HCT116 (cell line): ENCODE measurements around the gene NRXN2. TPM values are rescaled to one million over a fixed set of nuclear protein-coding genes. Genes with fewer than 3 reads are reported as not detected.

Experiments
- ATAC-seq: fragments of 200-7000 bp; cut with Tn5 transposase; 2 replicates; pipeline ENCODE4 v1.9.1; 2020; ENCODE audit warnings: mild to moderate bottlenecking, moderate library complexity
- BruUV-seq: library from RNA; stranded (reverse); fragments of 400-500 nt; replicated peaks from 2 replicates; lab custom pipeline; 2021; lab: Mats Ljungman, UMichigan
- CTCF ChIA-PET: fragments of 300-600 bp; sonication (Branson Sonifier 250); formaldehyde crosslinking; loops from one replicate; lab custom pipeline; 2021; ENCODE audit warnings: antibody characterized with exemption; lab: Charles Lee
- POLR2A ChIA-PET: fragments of 300-600, 350-600 bp; sonication (Branson Sonifier 250); formaldehyde crosslinking; loops from one replicate; lab custom pipeline; 2021; ENCODE audit warnings: antibody characterized with exemption; lab: Charles Lee
- RAD21 ChIA-PET, 2 experiments: fragments of 300-600 bp; sonication (Branson Sonifier 250); formaldehyde crosslinking; loops; one replicate each; lab custom pipeline; 2023; ENCODE audit warnings: low total read pairs in 2 of 2; ENCODE audit not compliant: uncharacterized antibody in 2 of 2, unreplicated experiment in 2 of 2, low non-redundant PET in 1 of 2; lab: Charles Lee
- DNase-seq: peaks from one replicate; pipeline ENCODE4 v3.0.0-alpha.2; 2010; ENCODE audit warnings: low read depth, low spot score
- H2AFZ ChIP-seq: fragments of 200-600 bp; shearing (Covaris generic), sonication (generic); 2 replicates; pipeline ENCODE4 v1.6.1; 2017; ENCODE audit warnings: low read depth, mixed run types, mixed read lengths, antibody characterized with exemption, low read length; ENCODE audit not compliant: poor library complexity, severe bottlenecking
- H3K27ac ChIP-seq: 2 replicates; pipeline ENCODE4 v1.5.1; 2012; ENCODE audit warnings: low read depth, low read length
- H3K27me3 ChIP-seq: fragments of 200-600 bp; sonication (generic); 2 replicates; pipeline ENCODE4 v1.6.1; 2016; ENCODE audit warnings: mixed run types, low read length, mixed read lengths; ENCODE audit not compliant: insufficient read depth
- H3K36me3 ChIP-seq, 2 experiments: fragments of 200-500 bp in 1 of 2; fragments of 200-600 bp in 1 of 2; sonication (Bioruptor generic) in 1 of 2; sonication (generic) in 1 of 2; 2 replicates each; pipeline versions ENCODE4 v1.5.1 to v1.6.1; 2014 to 2016; ENCODE audit warnings: low read length in 2 of 2, inconsistent platforms in 1 of 2, mixed read lengths in 1 of 2, mixed run types in 1 of 2; ENCODE audit not compliant: insufficient read depth in 2 of 2, control insufficient read depth in 1 of 2
- H3K4me1 ChIP-seq, 2 experiments: fragments of 200-600 bp in 1 of 2; sonication (generic) in 1 of 2; 2 replicates each; pipeline versions ENCODE4 v1.5.1 to v1.6.1; 2012 to 2017; ENCODE audit warnings: low read length in 2 of 2, inconsistent platforms in 1 of 2, mild to moderate bottlenecking in 1 of 2, mixed read lengths in 1 of 2, mixed run types in 1 of 2, moderate library complexity in 1 of 2; ENCODE audit not compliant: insufficient read depth in 2 of 2, control insufficient read depth in 1 of 2
- H3K4me2 ChIP-seq: fragments of 200-600 bp; sonication (generic); 2 replicates; pipeline ENCODE4 v1.6.1; 2017; ENCODE audit warnings: mixed run types, low read length, mixed read lengths
- H3K4me3 ChIP-seq, 2 experiments: fragments of 200-600 bp in 1 of 2; sonication (generic) in 1 of 2; replicated peaks in 1 of 2; 2 replicates each; pipeline ENCODE4 v1.5.1; 2011 to 2016; ENCODE audit warnings: low read length in 2 of 2, control low read depth in 1 of 2, low read depth in 1 of 2, mild to moderate bottlenecking in 1 of 2, mixed read lengths in 1 of 2, mixed run types in 1 of 2
- H3K79me2 ChIP-seq: fragments of 200-600 bp; sonication (generic); 2 replicates; pipeline ENCODE4 v1.6.1; 2017; ENCODE audit warnings: mild to moderate bottlenecking, mixed run types, low read length, moderate library complexity, mixed read lengths; ENCODE audit not compliant: insufficient read depth
- H3K9ac ChIP-seq: fragments of 200-600 bp; sonication (generic); 2 replicates; pipeline ENCODE4 v1.6.1; 2016; ENCODE audit warnings: low read length, mixed read lengths
- H3K9me2 ChIP-seq: fragments of 200-600 bp; sonication (generic), shearing (Covaris generic); 2 replicates; pipeline ENCODE4 v1.6.1; 2017; ENCODE audit warnings: mixed run types, mild to moderate bottlenecking, moderate library complexity; ENCODE audit not compliant: insufficient read depth
- H3K9me3 ChIP-seq, 2 experiments: fragments of 200-500 bp in 1 of 2; fragments of 200-600 bp in 1 of 2; sonication (Bioruptor generic) in 1 of 2; sonication (generic) in 1 of 2; 2 replicates each; pipeline ENCODE4 v1.6.1; 2014 to 2017; ENCODE audit warnings: low read length in 2 of 2, mixed read lengths in 2 of 2, inconsistent platforms in 1 of 2, low read depth in 1 of 2, mild to moderate bottlenecking in 1 of 2, mixed run types in 1 of 2, moderate library complexity in 1 of 2; ENCODE audit not compliant: control insufficient read depth in 1 of 2, insufficient read depth in 1 of 2
- H4K20me1 ChIP-seq: fragments of 200-600 bp; sonication (generic), shearing (Covaris generic); 2 replicates; pipeline ENCODE4 v1.6.1; 2017; ENCODE audit warnings: mixed run types, mild to moderate bottlenecking, moderate library complexity; ENCODE audit not compliant: insufficient read depth
- CBX3 ChIP-seq: IDR thresholded peaks from 2 replicates; pipeline ENCODE4 v1.6.1; 2012; ENCODE audit warnings: low read depth
- ELF1 ChIP-seq: IDR thresholded peaks from 2 replicates; pipeline ENCODE4 v1.6.1; 2012; ENCODE audit warnings: low read depth, borderline replicate concordance
- EZH2phosphoT487 ChIP-seq: fragments of 200-600 bp; IDR thresholded peaks from 2 replicates; pipeline ENCODE4 v1.6.1; 2018; ENCODE audit warnings: antibody characterized with exemption, borderline replicate concordance
- FOSL1 ChIP-seq: IDR thresholded peaks from 2 replicates; pipeline ENCODE4 v1.6.1; 2012; ENCODE audit warnings: low read depth
- POLR2A ChIP-seq: IDR thresholded peaks from 2 replicates; pipeline ENCODE4 v1.7.0; 2011; ENCODE audit warnings: borderline replicate concordance; ENCODE audit not compliant: insufficient read depth, insufficient read length; ENCODE audit errors: extremely low read depth
- RAD21 ChIP-seq: IDR thresholded peaks from 2 replicates; pipeline ENCODE4 v1.6.1; 2012; ENCODE audit warnings: low read depth, mild to moderate bottlenecking
- SIN3A ChIP-seq: IDR thresholded peaks from 2 replicates; pipeline ENCODE4 v1.6.1; 2012; ENCODE audit warnings: low read depth
- SP1 ChIP-seq: IDR thresholded peaks from 2 replicates; pipeline ENCODE4 v1.6.1; 2012; ENCODE audit warnings: low read depth
- SRF ChIP-seq: IDR thresholded peaks from 2 replicates; pipeline ENCODE4 v1.6.1; 2012; ENCODE audit warnings: low read depth
- TCF7L2 ChIP-seq: IDR thresholded peaks from 2 replicates; pipeline ENCODE4 v1.7.0; 2011; ENCODE audit warnings: borderline replicate concordance, inconsistent platforms; ENCODE audit not compliant: insufficient read depth, insufficient read length; ENCODE audit errors: extremely low read depth
- YY1 ChIP-seq: IDR thresholded peaks from 2 replicates; pipeline ENCODE4 v1.6.1; 2011; ENCODE audit warnings: low read length, low read depth, moderate library complexity, mild to moderate bottlenecking; ENCODE audit not compliant: insufficient replicate concordance; ENCODE audit errors: extremely low read depth
- ZFX ChIP-seq: fragments of 450-650 bp; IDR thresholded peaks from 2 replicates; pipeline ENCODE4 v1.6.1; 2017
- intact Hi-C: fragments of 100-400 bp; cut with micrococcal nuclease; formaldehyde crosslinking; loops from 2 replicates; pipeline ENCODE4 v1.10.0; 2022
- total RNA-seq: library from RNA; stranded (reverse); gene quantifications from one replicate; pipeline ENCODE4 v1.2.1, GENCODE V29; 2021; ENCODE audit not compliant: unreplicated experiment
- TF ChIP-seq, protein P1 (sequence below): IDR thresholded peaks from 2 replicates; pipeline ENCODE4 v1.6.1; 2012
- TF ChIP-seq, protein P2 (sequence below): IDR thresholded peaks from 2 replicates; pipeline ENCODE4 v1.6.1; 2012; ENCODE audit warnings: low read depth
- TF ChIP-seq, protein P3 (sequence below), 3 experiments: fragments of 200-600 bp in 1 of 3; sonication (generic) in 1 of 3; IDR thresholded peaks in 2 of 3; conservative IDR thresholded peaks in 1 of 3; 2 replicates each; pipeline ENCODE4 v1.5.1; 2012 to 2017; ENCODE audit warnings: low read depth in 2 of 3, low read length in 2 of 3, antibody characterized with exemption in 1 of 3, borderline replicate concordance in 1 of 3, control low read depth in 1 of 3, mild to moderate bottlenecking in 1 of 3, mixed read lengths in 1 of 3, mixed run types in 1 of 3, moderate library complexity in 1 of 3; ENCODE audit not compliant: insufficient read depth in 1 of 3
- TF ChIP-seq, protein P4 (sequence below): IDR thresholded peaks from 2 replicates; pipeline ENCODE4 v1.6.1; 2012
- TF ChIP-seq, protein P5 (sequence below): IDR thresholded peaks from 2 replicates; pipeline ENCODE4 v1.6.1; 2011; ENCODE audit warnings: mild to moderate bottlenecking, low read length, moderate library complexity; ENCODE audit not compliant: insufficient replicate concordance; ENCODE audit errors: extremely low read depth

NRXN2 gene
- total RNA-seq, 1 experiment from 2014 or later = 1.5 TPM

DNA sequence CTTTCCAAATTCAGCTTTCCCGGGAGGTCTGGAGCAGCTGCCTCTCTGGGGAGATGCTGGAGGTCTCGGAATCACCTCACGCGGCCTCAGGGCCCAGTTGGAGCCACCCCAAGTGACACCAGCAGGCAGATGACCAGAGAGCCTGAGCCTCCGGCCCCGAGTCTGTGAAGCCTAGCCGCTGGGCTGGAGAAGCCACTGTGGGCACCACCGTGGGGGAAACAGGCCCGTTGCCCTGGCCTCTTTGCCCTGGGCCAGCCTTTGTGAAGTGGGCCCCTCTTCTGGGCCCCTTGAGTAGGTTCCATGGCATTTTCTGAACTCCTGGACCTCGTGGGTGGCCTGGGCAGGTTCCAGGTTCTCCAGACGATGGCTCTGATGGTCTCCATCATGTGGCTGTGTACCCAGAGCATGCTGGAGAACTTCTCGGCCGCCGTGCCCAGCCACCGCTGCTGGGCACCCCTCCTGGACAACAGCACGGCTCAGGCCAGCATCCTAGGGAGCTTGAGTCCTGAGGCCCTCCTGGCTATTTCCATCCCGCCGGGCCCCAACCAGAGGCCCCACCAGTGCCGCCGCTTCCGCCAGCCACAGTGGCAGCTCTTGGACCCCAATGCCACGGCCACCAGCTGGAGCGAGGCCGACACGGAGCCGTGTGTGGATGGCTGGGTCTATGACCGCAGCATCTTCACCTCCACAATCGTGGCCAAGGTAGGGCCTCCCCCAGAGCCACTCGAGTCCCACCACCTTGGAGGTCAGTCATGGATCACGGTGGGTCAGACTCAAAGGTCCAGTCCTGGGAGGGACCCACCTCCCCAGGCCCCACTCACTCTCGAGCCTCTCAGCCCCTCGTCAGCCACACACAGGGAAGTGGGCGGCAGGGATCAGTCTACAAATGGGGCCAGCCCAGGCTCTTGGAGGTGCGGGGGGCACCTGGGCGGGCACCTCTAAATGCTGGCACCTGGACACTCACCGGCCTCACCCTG is 131.5 kb downstream of the NRXN2 start:
- no peak for ATAC-seq
- intact Hi-C loops = no loop called here
- POLR2A ChIA-PET = no interaction called here
- Histone ChIP-seq H3K9ac (no peak overlapping the region), H3K4me2 (no peak overlapping the region), H3K79me2 (no peaks in the 10 kb centered on the region), H3K4me1 (no peaks in the 10 kb centered on the region), H3K9me3 (no peaks in the 10 kb centered on the region), H3K9me2 (no peaks in the 10 kb centered on the region), H3K27me3 (no peaks in the 10 kb centered on the region), H3K4me3 (no peak overlapping the region), H2AFZ (no peak overlapping the region), H3K36me3 (no peaks in the 10 kb centered on the region), H4K20me1 (no peaks in the 10 kb centered on the region), H3K27ac (no peak overlapping the region)
- RAD21 ChIA-PET = no interaction called here
- DNase-seq = no peak
- BruUV-seq = no TSS peak
- CTCF ChIA-PET = no interaction called here
- TF ChIP-seq EZH2phosphoT487 (no peak), SRF (no peak), YY1 (no peak), CBX3 (no peak), ELF1 (no peak), TCF7L2 (no peak), RAD21 (no peak), SP1 (no peak), FOSL1 (no peak), SIN3A (no peak), POLR2A (no peak), ZFX (no peak)
- TF ChIP-seq, protein P1, sequence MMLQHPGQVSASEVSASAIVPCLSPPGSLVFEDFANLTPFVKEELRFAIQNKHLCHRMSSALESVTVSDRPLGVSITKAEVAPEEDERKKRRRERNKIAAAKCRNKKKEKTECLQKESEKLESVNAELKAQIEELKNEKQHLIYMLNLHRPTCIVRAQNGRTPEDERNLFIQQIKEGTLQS = no peak
- TF ChIP-seq, protein P2, sequence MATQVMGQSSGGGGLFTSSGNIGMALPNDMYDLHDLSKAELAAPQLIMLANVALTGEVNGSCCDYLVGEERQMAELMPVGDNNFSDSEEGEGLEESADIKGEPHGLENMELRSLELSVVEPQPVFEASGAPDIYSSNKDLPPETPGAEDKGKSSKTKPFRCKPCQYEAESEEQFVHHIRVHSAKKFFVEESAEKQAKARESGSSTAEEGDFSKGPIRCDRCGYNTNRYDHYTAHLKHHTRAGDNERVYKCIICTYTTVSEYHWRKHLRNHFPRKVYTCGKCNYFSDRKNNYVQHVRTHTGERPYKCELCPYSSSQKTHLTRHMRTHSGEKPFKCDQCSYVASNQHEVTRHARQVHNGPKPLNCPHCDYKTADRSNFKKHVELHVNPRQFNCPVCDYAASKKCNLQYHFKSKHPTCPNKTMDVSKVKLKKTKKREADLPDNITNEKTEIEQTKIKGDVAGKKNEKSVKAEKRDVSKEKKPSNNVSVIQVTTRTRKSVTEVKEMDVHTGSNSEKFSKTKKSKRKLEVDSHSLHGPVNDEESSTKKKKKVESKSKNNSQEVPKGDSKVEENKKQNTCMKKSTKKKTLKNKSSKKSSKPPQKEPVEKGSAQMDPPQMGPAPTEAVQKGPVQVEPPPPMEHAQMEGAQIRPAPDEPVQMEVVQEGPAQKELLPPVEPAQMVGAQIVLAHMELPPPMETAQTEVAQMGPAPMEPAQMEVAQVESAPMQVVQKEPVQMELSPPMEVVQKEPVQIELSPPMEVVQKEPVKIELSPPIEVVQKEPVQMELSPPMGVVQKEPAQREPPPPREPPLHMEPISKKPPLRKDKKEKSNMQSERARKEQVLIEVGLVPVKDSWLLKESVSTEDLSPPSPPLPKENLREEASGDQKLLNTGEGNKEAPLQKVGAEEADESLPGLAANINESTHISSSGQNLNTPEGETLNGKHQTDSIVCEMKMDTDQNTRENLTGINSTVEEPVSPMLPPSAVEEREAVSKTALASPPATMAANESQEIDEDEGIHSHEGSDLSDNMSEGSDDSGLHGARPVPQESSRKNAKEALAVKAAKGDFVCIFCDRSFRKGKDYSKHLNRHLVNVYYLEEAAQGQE = no peak
- TF ChIP-seq, protein P3, sequence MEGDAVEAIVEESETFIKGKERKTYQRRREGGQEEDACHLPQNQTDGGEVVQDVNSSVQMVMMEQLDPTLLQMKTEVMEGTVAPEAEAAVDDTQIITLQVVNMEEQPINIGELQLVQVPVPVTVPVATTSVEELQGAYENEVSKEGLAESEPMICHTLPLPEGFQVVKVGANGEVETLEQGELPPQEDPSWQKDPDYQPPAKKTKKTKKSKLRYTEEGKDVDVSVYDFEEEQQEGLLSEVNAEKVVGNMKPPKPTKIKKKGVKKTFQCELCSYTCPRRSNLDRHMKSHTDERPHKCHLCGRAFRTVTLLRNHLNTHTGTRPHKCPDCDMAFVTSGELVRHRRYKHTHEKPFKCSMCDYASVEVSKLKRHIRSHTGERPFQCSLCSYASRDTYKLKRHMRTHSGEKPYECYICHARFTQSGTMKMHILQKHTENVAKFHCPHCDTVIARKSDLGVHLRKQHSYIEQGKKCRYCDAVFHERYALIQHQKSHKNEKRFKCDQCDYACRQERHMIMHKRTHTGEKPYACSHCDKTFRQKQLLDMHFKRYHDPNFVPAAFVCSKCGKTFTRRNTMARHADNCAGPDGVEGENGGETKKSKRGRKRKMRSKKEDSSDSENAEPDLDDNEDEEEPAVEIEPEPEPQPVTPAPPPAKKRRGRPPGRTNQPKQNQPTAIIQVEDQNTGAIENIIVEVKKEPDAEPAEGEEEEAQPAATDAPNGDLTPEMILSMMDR (IDR thresholded peaks at IDR 0.05 in 2 of 3, conservative IDR thresholded peaks at IDR 0.05 in 1 of 3; ENCODE audit: borderline replicate concordance in 1 of 3, insufficient read depth in 1 of 3, low read depth in 2 of 3, low read length in 2 of 3) = no peak
- TF ChIP-seq, protein P4, sequence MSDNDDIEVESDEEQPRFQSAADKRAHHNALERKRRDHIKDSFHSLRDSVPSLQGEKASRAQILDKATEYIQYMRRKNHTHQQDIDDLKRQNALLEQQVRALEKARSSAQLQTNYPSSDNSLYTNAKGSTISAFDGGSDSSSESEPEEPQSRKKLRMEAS = no peak
- TF ChIP-seq, protein P5, sequence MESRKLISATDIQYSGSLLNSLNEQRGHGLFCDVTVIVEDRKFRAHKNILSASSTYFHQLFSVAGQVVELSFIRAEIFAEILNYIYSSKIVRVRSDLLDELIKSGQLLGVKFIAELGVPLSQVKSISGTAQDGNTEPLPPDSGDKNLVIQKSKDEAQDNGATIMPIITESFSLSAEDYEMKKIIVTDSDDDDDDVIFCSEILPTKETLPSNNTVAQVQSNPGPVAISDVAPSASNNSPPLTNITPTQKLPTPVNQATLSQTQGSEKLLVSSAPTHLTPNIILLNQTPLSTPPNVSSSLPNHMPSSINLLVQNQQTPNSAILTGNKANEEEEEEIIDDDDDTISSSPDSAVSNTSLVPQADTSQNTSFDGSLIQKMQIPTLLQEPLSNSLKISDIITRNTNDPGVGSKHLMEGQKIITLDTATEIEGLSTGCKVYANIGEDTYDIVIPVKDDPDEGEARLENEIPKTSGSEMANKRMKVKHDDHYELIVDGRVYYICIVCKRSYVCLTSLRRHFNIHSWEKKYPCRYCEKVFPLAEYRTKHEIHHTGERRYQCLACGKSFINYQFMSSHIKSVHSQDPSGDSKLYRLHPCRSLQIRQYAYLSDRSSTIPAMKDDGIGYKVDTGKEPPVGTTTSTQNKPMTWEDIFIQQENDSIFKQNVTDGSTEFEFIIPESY = no peak
